ENCODE measurements around the gene GGT5.
A peak's percentile ranks its signal among the peaks of the same experiment; 100 is the strongest.
"Not testable (repeated sequence)": the region's sequence is repeated elsewhere in the genome, so short reads cannot be mapped to it uniquely, and the experiment has no call there.

Gene GGT5

GRCh38 chr22:24230911-24231656 lies 13.8 kb downstream of the GGT5 start:
- no peak for DNase-seq

GRCh38 chr22:24225951-24226350 lies 18.9 kb downstream of the GGT5 start:
- DNase-seq = no peak

GRCh38 chr22:24225044-24225601 lies 19.8 kb downstream of the GGT5 start:
- no peak for DNase-seq

- no peak for DNase-seq
Measured at GRCh38 chr22:24224468-24224867, 20.4 kb downstream of the GGT5 start.

GRCh38 chr22:24219750-24220149 lies 25.1 kb downstream of the GGT5 start:
- DNase-seq = no peak

- DNase-seq = no peak
Measured at GRCh38 chr22:24217384-24217783, 27.5 kb downstream of the GGT5 start.

GRCh38 chr22:24216541-24217209 lies 28.2 kb downstream of the GGT5 start:
- no peak for DNase-seq

GRCh38 chr22:24214467-24215285 lies 30.2 kb downstream of the GGT5 start:
- DNase-seq = no peak

- not testable (repeated sequence) for DNase-seq
Measured at GRCh38 chr22:24213111-24213510, 31.8 kb downstream of the GGT5 start.

GRCh38 chr22:24211716-24212115 lies 33.2 kb downstream of the GGT5 start:
- DNase-seq = not testable (repeated sequence)

- not testable (repeated sequence) for DNase-seq
Measured at GRCh38 chr22:24210409-24210808, 34.5 kb downstream of the GGT5 start.

- peak; percentile 14 for DNase-seq
Measured at GRCh38 chr22:24209687-24210086, 35.2 kb downstream of the GGT5 start.

GRCh38 chr22:24209016-24209415 lies 35.9 kb downstream of the GGT5 start:
- DNase-seq = no peak

GRCh38 chr22:24208012-24208749 lies 36.7 kb downstream of the GGT5 start:
- peak; percentile 97 for DNase-seq

- no peak for DNase-seq
Measured at GRCh38 chr22:24207264-24208011, 37.4 kb downstream of the GGT5 start.

GRCh38 chr22:24206460-24207263 lies 38.2 kb downstream of the GGT5 start:
- peak; percentile 53 for DNase-seq

GRCh38 chr22:24205438-24206195 lies 39.3 kb downstream of the GGT5 start:
- DNase-seq = no peak

- DNase-seq = not testable (repeated sequence)
Measured at GRCh38 chr22:24203856-24204255, 41.0 kb downstream of the GGT5 start.

GRCh38 chr22:24201681-24202614 lies 42.9 kb downstream of the GGT5 start:
- peak; percentile 24 for DNase-seq
